K562 (cell line): ENCODE measurements around the gene ZNF669. TPM values are rescaled to one million over a fixed set of nuclear protein-coding genes. Genes with fewer than 3 reads are reported as not detected.

Experiments used
- ATF2 ChIP-seq: sonication (generic); formaldehyde crosslinking; IDR thresholded peaks from 2 replicates; pipeline ENCODE4 v1.8.1; 2022; ENCODE audit warnings: missing genetic modification reagents
- DACH1 ChIP-seq: fragments of 450-650 bp; IDR thresholded peaks from 2 replicates; pipeline ENCODE4 v1.6.1; 2018; ENCODE audit not compliant: partially characterized antibody
- DLX4 ChIP-seq: fragments of 250-450 bp; sonication (Bioruptor Pico); IDR thresholded peaks from 2 replicates; pipeline ENCODE4 v1.6.1; 2021; ENCODE audit warnings: mild to moderate bottlenecking
- EGR1 ChIP-seq: fragments of 450-650 bp; conservative IDR thresholded peaks from 2 replicates; pipeline ENCODE4 v1.6.1; 2017; ENCODE audit warnings: mild to moderate bottlenecking
- HDAC6 ChIP-seq: IDR thresholded peaks from 2 replicates; pipeline ENCODE4 v1.6.1; 2012; ENCODE audit warnings: low read depth, mild to moderate bottlenecking, control low read depth, inconsistent platforms, low read length, moderate library complexity
- HLTF ChIP-seq: fragments of 450-650 bp; IDR thresholded peaks from 2 replicates; pipeline ENCODE4 v1.6.1; 2016
- KAT2B ChIP-seq: IDR thresholded peaks from one replicate; pipeline ENCODE4 v1.6.1; 2012; ENCODE audit warnings: low read depth, mild to moderate bottlenecking, control low read depth, inconsistent platforms, low read length, moderate library complexity
- MTA2 ChIP-seq: fragments of 450-650 bp; IDR thresholded peaks from 2 replicates; pipeline ENCODE4 v1.6.1; 2016; ENCODE audit warnings: low read depth
- NUFIP1 ChIP-seq: fragments of 450-650 bp; IDR thresholded peaks from 2 replicates; pipeline ENCODE4 v1.6.1; 2018; ENCODE audit not compliant: partially characterized antibody
- PRDM10 ChIP-seq: fragments of 450-650 bp; IDR thresholded peaks from 2 replicates; pipeline ENCODE4 v1.6.1; 2018; ENCODE audit not compliant: partially characterized antibody
- PURB ChIP-seq: sonication (generic); formaldehyde crosslinking; IDR thresholded peaks from 2 replicates; pipeline ENCODE4 v1.9.0; 2021; ENCODE audit warnings: low read depth, mild to moderate bottlenecking, missing genetic modification reagents
- PYGO2 ChIP-seq: fragments of 450-650 bp; IDR thresholded peaks from 2 replicates; pipeline ENCODE4 v1.6.1; 2016; ENCODE audit warnings: mild to moderate bottlenecking, missing genetic modification characterization, moderate library complexity, missing compliant biosample characterization
- RBM39 ChIP-seq: fragments of 200-400 bp; formaldehyde crosslinking; optimal IDR thresholded peaks from 2 replicates; pipeline ENCODE3; 2018; ENCODE audit warnings: low read depth, low read length
- SIN3A ChIP-seq, 2 experiments: fragments of 150-350 bp in 1 of 2; IDR thresholded peaks; 2 replicates each; pipeline ENCODE4 v1.6.1; 2011 to 2016; ENCODE audit warnings: borderline replicate concordance in 2 of 2, low read depth in 2 of 2, low read length in 2 of 2, mild to moderate bottlenecking in 2 of 2, moderate library complexity in 2 of 2; ENCODE audit not compliant: control insufficient read depth in 1 of 2
- THRAP3 ChIP-seq: fragments of 450-650 bp; IDR thresholded peaks from 2 replicates; pipeline ENCODE4 v1.6.1; 2016; ENCODE audit warnings: mild to moderate bottlenecking, inconsistent platforms, borderline replicate concordance
- U2AF1 ChIP-seq: fragments of 200-400 bp; formaldehyde crosslinking; optimal IDR thresholded peaks from 2 replicates; pipeline ENCODE3; 2017; ENCODE audit warnings: mild to moderate bottlenecking, low read depth, low read length, moderate library complexity
- ZBTB34 ChIP-seq: fragments of 250-450 bp; sonication (Bioruptor Pico); IDR thresholded peaks from 2 replicates; pipeline ENCODE4 v1.8.0; 2021; ENCODE audit warnings: mild to moderate bottlenecking, moderate library complexity
- ZNF639 ChIP-seq, 2 experiments: fragments of 200-800 bp in 1 of 2; sonication (Bioruptor generic) in 1 of 2; sonication (generic) in 1 of 2; formaldehyde crosslinking in 1 of 2; IDR thresholded peaks in 1 of 2; conservative IDR thresholded peaks in 1 of 2; 2 replicates each; pipeline versions ENCODE4 v1.5.0 to v1.6.1; 2016 to 2020; ENCODE audit warnings: missing compliant biosample characterization in 1 of 2, missing genetic modification characterization in 1 of 2, missing genetic modification reagents in 1 of 2
- ZNF778 ChIP-seq: fragments of 450-650 bp; formaldehyde crosslinking; IDR thresholded peaks from 2 replicates; pipeline ENCODE4 v1.4.0; 2020; ENCODE audit warnings: mild to moderate bottlenecking, moderate library complexity
- polyA plus RNA-seq, 8 experiments: library from polyadenylated mRNA; depleted of rRNA in 4 of 8; stranded (reverse) in 5 of 8; unstranded in 3 of 8; fragments of >200 nt; fragmentation: Nextera tagmentation in 2 of 8; fragmentation: Illumina TruSeq in 1 of 8; extraction: Ambion mirVana in 2 of 8; extraction: Trizol in 1 of 8; gene quantifications; 2 replicates each; pipeline versions ENCODE4 v1.2.1 to v1.2.3, GENCODE V29; 2011 to 2014; ENCODE audit warnings: inconsistent platforms in 1 of 8, missing spikeins in 1 of 8
- total RNA-seq, 7 experiments: library from RNA; depleted of rRNA in 6 of 7; stranded (reverse); fragments of >200 nt in 6 of 7; fragmentation: Illumina TruSeq in 2 of 7; extraction: Trizol in 2 of 7; gene quantifications; 2 replicates each; pipeline versions ENCODE4 v1.2.1 to v1.2.3, GENCODE V29; 2011 to 2021; ENCODE audit warnings: low replicate concordance in 1 of 7

Gene ZNF669
- total and polyA plus RNA-seq, 9 of the 15 experiments (the other 6 are each of a cell fraction or from before 2014, with no cell fraction given) = 5.3 to 18.3 (median 10.2) TPM

GRCh38 chr1:247103859-247104591, at the start of gene ZNF669 (continued):
- TF ChIP-seq ZBTB34 (CRISPR knock-in tag) (no peak), MTA2 (no peak), PYGO2 (no peak), KAT2B (no peak), SIN3A (IDR thresholded peaks at IDR 0.05; ENCODE audit: borderline replicate concordance in 2 of 2, control insufficient read depth in 1 of 2, low read depth in 2 of 2, low read length in 2 of 2) (peak; percentile 73 to 91; a peak in 1 of 4 replicates), ATF2 (CRISPR knock-in tag) (peak; percentile 91), THRAP3 (peak; percentile 46; the same call in 1 of the 2 replicates), HLTF (no peak), EGR1 (0 out of 2 replicates have a peak, but pooled peaks have one; percentile 23), DACH1 (no peak), PRDM10 (peak; percentile 88), NUFIP1 (no peak), ZNF639 (CRISPR knock-in tag; conservative IDR thresholded peaks at IDR 0.05 in 1 of 2, IDR thresholded peaks at IDR 0.05 in 1 of 2) (no peak), U2AF1 (no peak), ZNF778 (no peak), RBM39 (no peak), PURB (CRISPR knock-in tag) (no peak), HDAC6 (no peak), DLX4 (CRISPR knock-in tag) (no peak)
